ENCODE results near the gene SPATA18. TPM values are rescaled to one million over a fixed set of nuclear protein-coding genes. Genes with fewer than 3 reads are reported as not detected.

Gene SPATA18, protein sequence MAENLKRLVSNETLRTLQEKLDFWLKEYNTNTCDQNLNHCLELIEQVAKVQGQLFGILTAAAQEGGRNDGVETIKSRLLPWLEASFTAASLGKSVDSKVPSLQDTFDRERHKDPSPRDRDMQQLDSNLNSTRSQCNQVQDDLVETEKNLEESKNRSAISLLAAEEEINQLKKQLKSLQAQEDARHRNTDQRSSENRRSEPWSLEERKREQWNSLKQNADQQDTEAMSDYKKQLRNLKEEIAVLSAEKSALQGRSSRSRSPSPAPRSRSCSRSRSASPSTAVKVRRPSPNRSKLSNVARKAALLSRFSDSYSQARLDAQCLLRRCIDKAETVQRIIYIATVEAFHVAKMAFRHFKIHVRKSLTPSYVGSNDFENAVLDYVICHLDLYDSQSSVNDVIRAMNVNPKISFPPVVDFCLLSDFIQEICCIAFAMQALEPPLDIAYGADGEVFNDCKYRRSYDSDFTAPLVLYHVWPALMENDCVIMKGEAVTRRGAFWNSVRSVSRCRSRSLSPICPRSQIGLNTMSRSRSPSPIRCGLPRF
- total RNA-seq (7.8 and 12.3 TPM in 2 replicates), polyA plus RNA-seq (2.7 and 2.9 TPM in 2 replicates)

DNA sequence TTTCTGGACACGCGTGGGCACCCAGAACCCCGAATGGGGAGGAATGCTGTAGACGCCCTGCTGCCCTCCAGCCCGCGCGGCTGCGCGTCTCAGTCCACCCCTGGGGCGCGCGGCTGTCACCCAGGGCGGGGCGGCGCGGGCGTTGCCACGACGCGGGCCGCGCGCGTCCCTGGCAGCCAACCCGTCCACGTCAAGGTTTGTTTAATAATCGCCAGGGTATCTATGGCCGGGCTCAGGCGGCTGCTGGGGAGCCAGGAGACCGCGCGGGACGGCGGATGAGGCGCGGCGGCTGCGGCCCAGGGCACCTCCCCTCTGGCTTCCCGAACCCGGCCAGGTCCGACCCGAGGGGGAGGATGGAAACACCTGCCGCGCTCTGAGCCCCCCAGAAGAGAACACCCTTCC, at the start of gene SPATA18:
Gene SPATA18 (plus strand): TSS at position 92 of the 402 bp plus-strand sequence. CDS start 401 bp downstream, outside the sequence.
- Histone ChIP-seq H3K79me2 (no peaks in the 10 kb centered on the region), H3K4me1 (ENCODE audit: insufficient read depth) (peaks cover 7% of the 10 kb centered on the region), H3K9me3 (ENCODE audit: low read depth) (no peaks in the 10 kb centered on the region), H3K4me3 (peak within 1 kb of the TSS; percentile 86), H3K27ac (peak within 1 kb of the TSS; percentile 81), H3K27me3 (peaks cover 2% of the 10 kb centered on the region), H4K20me1 (ENCODE audit: insufficient read depth, poor library complexity, severe bottlenecking) (no peaks in the 10 kb centered on the region), H2AFZ (peak within 1 kb of the TSS; percentile 97), H3K36me3 (replicated peaks; ENCODE audit: insufficient read depth, low read depth) (no peaks in the 10 kb centered on the region), H3K4me2 (peak within 1 kb of the TSS; percentile 84), H3K9me2 (replicated peaks; ENCODE audit: insufficient read depth) (no peaks in the 10 kb centered on the region)
- TF ChIP-seq, protein P1, sequence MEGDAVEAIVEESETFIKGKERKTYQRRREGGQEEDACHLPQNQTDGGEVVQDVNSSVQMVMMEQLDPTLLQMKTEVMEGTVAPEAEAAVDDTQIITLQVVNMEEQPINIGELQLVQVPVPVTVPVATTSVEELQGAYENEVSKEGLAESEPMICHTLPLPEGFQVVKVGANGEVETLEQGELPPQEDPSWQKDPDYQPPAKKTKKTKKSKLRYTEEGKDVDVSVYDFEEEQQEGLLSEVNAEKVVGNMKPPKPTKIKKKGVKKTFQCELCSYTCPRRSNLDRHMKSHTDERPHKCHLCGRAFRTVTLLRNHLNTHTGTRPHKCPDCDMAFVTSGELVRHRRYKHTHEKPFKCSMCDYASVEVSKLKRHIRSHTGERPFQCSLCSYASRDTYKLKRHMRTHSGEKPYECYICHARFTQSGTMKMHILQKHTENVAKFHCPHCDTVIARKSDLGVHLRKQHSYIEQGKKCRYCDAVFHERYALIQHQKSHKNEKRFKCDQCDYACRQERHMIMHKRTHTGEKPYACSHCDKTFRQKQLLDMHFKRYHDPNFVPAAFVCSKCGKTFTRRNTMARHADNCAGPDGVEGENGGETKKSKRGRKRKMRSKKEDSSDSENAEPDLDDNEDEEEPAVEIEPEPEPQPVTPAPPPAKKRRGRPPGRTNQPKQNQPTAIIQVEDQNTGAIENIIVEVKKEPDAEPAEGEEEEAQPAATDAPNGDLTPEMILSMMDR (IDR thresholded peaks at IDR 0.05; ENCODE audit: poor library complexity), result no peak
- TF ChIP-seq EZH2phosphoT487 (IDR thresholded peaks at IDR 0.05; ENCODE audit: low read depth, severe bottlenecking, unreplicated experiment) (no peak), EZH2 (IDR thresholded peaks at IDR 0.05; ENCODE audit: borderline replicate concordance) (no peak)
- under 1% methylated on average over 42 of the region's 44 CpGs for WGBS (ENCODE audit: low lambda C conversion rate, missing lambda C conversion rate)
- DNase-seq (ENCODE audit: low spot score), result peak; percentile 71

DNA sequence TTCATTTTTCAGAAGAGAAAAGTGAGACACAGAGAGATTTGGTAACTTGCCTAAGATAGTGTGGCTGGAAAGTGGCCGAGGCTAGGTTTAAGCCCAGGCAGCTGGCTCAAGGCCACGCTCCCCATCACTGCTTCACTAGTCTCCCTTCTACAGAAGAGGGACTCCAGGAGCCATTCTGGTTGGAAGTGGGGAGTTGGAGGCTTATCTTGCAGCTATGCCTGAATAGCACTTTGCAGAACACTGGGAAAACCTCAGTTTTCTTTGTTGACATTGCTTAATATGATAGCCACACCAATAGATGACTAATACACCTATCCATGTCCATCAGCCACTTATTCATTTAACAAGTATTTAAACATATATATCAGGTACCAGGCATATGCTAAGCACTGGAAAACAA, 49.5 kb upstream of the SPATA18 start:
- no peak for DNase-seq (ENCODE audit: low spot score)
- Histone ChIP-seq H3K36me3 (replicated peaks; ENCODE audit: insufficient read depth, low read depth) (no peaks in the 10 kb centered on the region), H3K27ac (no peak overlapping the region), H3K79me2 (no peaks in the 10 kb centered on the region), H2AFZ (no peak overlapping the region), H4K20me1 (ENCODE audit: insufficient read depth, poor library complexity, severe bottlenecking) (no peaks in the 10 kb centered on the region), H3K4me1 (ENCODE audit: insufficient read depth) (peaks cover 11% of the 10 kb centered on the region), H3K27me3 (no peaks in the 10 kb centered on the region), H3K9me3 (ENCODE audit: low read depth) (no peaks in the 10 kb centered on the region), H3K4me2 (no peak overlapping the region), H3K4me3 (no peak overlapping the region), H3K9me2 (replicated peaks; ENCODE audit: insufficient read depth) (no peaks in the 10 kb centered on the region)
- TF ChIP-seq EZH2phosphoT487 (IDR thresholded peaks at IDR 0.05; ENCODE audit: low read depth, severe bottlenecking, unreplicated experiment) (no peak), EZH2 (IDR thresholded peaks at IDR 0.05; ENCODE audit: borderline replicate concordance) (no peak)
- WGBS (ENCODE audit: low lambda C conversion rate, missing lambda C conversion rate), result 87% methylated on average over 2 of the region's 2 CpGs

DNA sequence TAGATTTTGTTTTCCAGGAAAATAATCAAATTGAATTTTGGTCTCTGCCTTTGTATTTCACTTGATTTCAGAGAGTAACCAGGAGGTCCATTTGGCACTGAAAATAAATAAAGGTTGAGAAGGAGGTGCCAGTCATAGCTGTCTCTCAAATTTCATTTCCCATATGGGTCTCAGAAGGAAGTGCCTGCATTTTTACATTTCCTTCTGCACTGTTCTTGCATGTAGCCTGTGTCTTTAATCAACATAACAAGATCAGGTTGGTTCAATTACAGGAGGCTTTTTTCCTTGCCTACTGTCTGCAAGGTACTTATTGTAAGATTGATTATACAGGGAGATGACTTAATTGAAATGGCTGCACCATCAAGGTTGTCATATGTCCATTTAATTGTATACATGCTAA, 46.7 kb upstream of the SPATA18 start:
- H3K36me3 ChIP-seq (replicated peaks; ENCODE audit: insufficient read depth, low read depth), result no peaks in the 10 kb centered on the region
- no peaks in the 10 kb centered on the region for H3K27me3 ChIP-seq
- no peaks in the 10 kb centered on the region for H3K79me2 ChIP-seq
- no peaks in the 10 kb centered on the region for H4K20me1 ChIP-seq (ENCODE audit: insufficient read depth, poor library complexity, severe bottlenecking)
- no peak overlapping the region for H3K4me2 ChIP-seq
- H3K9me2 ChIP-seq (replicated peaks; ENCODE audit: insufficient read depth), result no peaks in the 10 kb centered on the region
- no peak overlapping the region for H3K4me3 ChIP-seq
- no peak for TF ChIP-seq EZH2phosphoT487 (IDR thresholded peaks at IDR 0.05; ENCODE audit: low read depth, severe bottlenecking, unreplicated experiment)
- no peak for TF ChIP-seq EZH2 (IDR thresholded peaks at IDR 0.05; ENCODE audit: borderline replicate concordance)
- TF ChIP-seq, protein P1 (IDR thresholded peaks at IDR 0.05; ENCODE audit: poor library complexity), result no peak
- no peak for DNase-seq (ENCODE audit: low spot score)
- no peaks in the 10 kb centered on the region for H3K9me3 ChIP-seq (ENCODE audit: low read depth)
- no peak overlapping the region for H3K27ac ChIP-seq
- peaks cover 11% of the 10 kb centered on the region for H3K4me1 ChIP-seq (ENCODE audit: insufficient read depth)
- H2AFZ ChIP-seq, result no peak overlapping the region

DNA sequence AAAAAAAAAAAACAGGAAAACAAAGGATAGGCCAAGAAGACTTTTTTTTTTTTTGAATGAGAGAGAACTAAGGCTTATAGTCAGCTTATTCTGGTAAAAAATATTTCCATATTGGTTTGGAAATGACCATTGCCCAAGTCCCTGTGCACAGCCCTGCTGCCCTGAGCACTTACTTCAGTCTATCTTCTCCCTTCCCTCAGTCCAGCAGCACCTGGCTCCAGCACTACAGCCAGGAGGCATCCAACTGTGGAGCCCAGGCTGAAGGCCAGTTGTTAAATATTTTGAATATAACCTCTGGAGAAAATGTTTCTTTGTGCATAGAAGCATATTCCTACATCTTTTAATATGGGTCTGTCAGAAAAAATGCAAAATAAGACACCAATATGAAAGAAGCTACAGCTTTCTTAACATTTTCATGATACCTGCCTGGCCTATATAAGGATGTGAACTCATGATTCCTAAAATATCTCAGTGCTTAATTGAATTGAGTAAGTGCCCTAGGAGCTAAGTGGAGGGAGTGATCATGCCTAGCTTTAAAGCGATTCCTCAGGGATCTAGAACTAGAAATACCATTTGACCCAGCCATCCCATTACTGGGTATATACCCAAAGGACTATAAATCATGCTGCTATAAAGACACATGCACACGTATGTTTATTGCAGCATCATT, 45.4 kb upstream of the SPATA18 start:
- H3K27me3 ChIP-seq, result no peaks in the 10 kb centered on the region
- H2AFZ ChIP-seq, result no peak overlapping the region
- peaks cover 11% of the 10 kb centered on the region for H3K4me1 ChIP-seq (ENCODE audit: insufficient read depth)
- no peaks in the 10 kb centered on the region for H3K36me3 ChIP-seq (replicated peaks; ENCODE audit: insufficient read depth, low read depth)
- WGBS (ENCODE audit: low lambda C conversion rate, missing lambda C conversion rate), result 93% methylated on average over 2 of the region's 2 CpGs
- H3K79me2 ChIP-seq, result no peaks in the 10 kb centered on the region
- H3K4me2 ChIP-seq, result no peak overlapping the region
- no peak for TF ChIP-seq EZH2phosphoT487 (IDR thresholded peaks at IDR 0.05; ENCODE audit: low read depth, severe bottlenecking, unreplicated experiment)
- TF ChIP-seq, protein P1 (IDR thresholded peaks at IDR 0.05; ENCODE audit: poor library complexity), result no peak
- TF ChIP-seq EZH2 (IDR thresholded peaks at IDR 0.05; ENCODE audit: borderline replicate concordance), result no peak
- H3K27ac ChIP-seq, result no peak overlapping the region
- no peaks in the 10 kb centered on the region for H3K9me3 ChIP-seq (ENCODE audit: low read depth)
- no peak overlapping the region for H3K4me3 ChIP-seq
- DNase-seq (ENCODE audit: low spot score), result no peak
- H4K20me1 ChIP-seq (ENCODE audit: insufficient read depth, poor library complexity, severe bottlenecking), result no peaks in the 10 kb centered on the region
- no peaks in the 10 kb centered on the region for H3K9me2 ChIP-seq (replicated peaks; ENCODE audit: insufficient read depth)
